RKO (cell line): ENCODE data around the gene WDR45B.

Source experiments
- DNase-seq: peaks from one replicate; pipeline ENCODE4 v3.0.0-alpha.2; 2016; ENCODE audit warnings: low spot score

The WDR45B gene

GRCh38 chr17:82677353-82677925 is 29.2 kb upstream of the WDR45B start:
- DNase-seq: no peak

GRCh38 chr17:82675476-82676245 is 27.4 kb upstream of the WDR45B start:
- DNase-seq: no peak

GRCh38 chr17:82674656-82675475 is 26.6 kb upstream of the WDR45B start:
- DNase-seq: no peak

GRCh38 chr17:82670661-82671450 is 22.6 kb upstream of the WDR45B start:
- DNase-seq: no peak

- no peak for DNase-seq
Observed at GRCh38 chr17:82668631-82669099, 20.4 kb upstream of the WDR45B start.

GRCh38 chr17:82668024-82668630 is 19.9 kb upstream of the WDR45B start:
- no peak for DNase-seq

- DNase-seq: no peak
Observed at GRCh38 chr17:82667668-82668000, 19.4 kb upstream of the WDR45B start.

GRCh38 chr17:82666931-82667667 is 18.9 kb upstream of the WDR45B start:
- DNase-seq: no peak

- no peak for DNase-seq
Observed at GRCh38 chr17:82665891-82666290, 17.6 kb upstream of the WDR45B start.

- no peak for DNase-seq
Observed at GRCh38 chr17:82665217-82665616, 17.0 kb upstream of the WDR45B start.

GRCh38 chr17:82664701-82665182 is 16.5 kb upstream of the WDR45B start:
- DNase-seq: no peak

GRCh38 chr17:82664276-82664575 is 16.0 kb upstream of the WDR45B start:
- DNase-seq: no peak

GRCh38 chr17:82663381-82664275 is 15.4 kb upstream of the WDR45B start:
- DNase-seq: no peak

GRCh38 chr17:82662711-82663261 is 14.5 kb upstream of the WDR45B start:
- no peak for DNase-seq

- no peak for DNase-seq
Observed at GRCh38 chr17:82661717-82662683, 13.8 kb upstream of the WDR45B start.

GRCh38 chr17:82659886-82660285 is 11.6 kb upstream of the WDR45B start:
- DNase-seq: no peak

GRCh38 chr17:82658796-82659452 is 10.7 kb upstream of the WDR45B start:
- no peak for DNase-seq

- DNase-seq: no peak
Observed at GRCh38 chr17:82658331-82658730, 10.1 kb upstream of the WDR45B start.
